Psoas muscle (tissue), 8 donors: Measurements from ENCODE around the gene DMD. TPM values are rescaled to one million over a fixed set of nuclear protein-coding genes. Genes with fewer than 3 reads are reported as not detected.
A peak's percentile ranks its signal among the peaks of the same experiment; 100 is the strongest.

Source experiments
- ATAC-seq, 4 donors: fragments of 200-7000 bp; cut with Tn5 transposase; one replicate each; pipeline ENCODE4 v1.9.1; 2020; ENCODE audit warnings: moderate library complexity in 3 of 4, mild to moderate bottlenecking in 2 of 4
- DNase-seq, 2 donors: peaks; one replicate each; pipeline ENCODE4 v3.0.0-alpha.2; 2020
- H3K27ac ChIP-seq: fragments of 200-600 bp; one replicate; pipeline ENCODE4 v1.8.0; 2022
- H3K27me3 ChIP-seq, 3 donors: fragments of 200-600 bp in 1 of 3; one replicate each; pipeline versions ENCODE4 v1.6.1 to v1.8.0; 2013 to 2022; ENCODE audit warnings: low read length in 2 of 3, mild to moderate bottlenecking in 2 of 3, moderate library complexity in 1 of 3; ENCODE audit not compliant: insufficient read depth in 3 of 3
- H3K36me3 ChIP-seq, 2 donors: fragments of 200-600 bp in 1 of 2; one replicate each; pipeline versions ENCODE4 v1.6.1 to v1.8.0; 2013 to 2022; ENCODE audit warnings: low read depth in 1 of 2, mild to moderate bottlenecking in 1 of 2, moderate library complexity in 1 of 2; ENCODE audit not compliant: insufficient read depth in 1 of 2
- H3K4me1 ChIP-seq: fragments of 200-600 bp; one replicate; pipeline ENCODE4 v1.8.0; 2022
- H3K4me3 ChIP-seq: fragments of 200-600 bp; one replicate; pipeline ENCODE4 v1.8.0; 2022; ENCODE audit warnings: mild to moderate bottlenecking
- H3K9me3 ChIP-seq: fragments of 200-600 bp; one replicate; pipeline ENCODE4 v1.8.0; 2022
- CTCF ChIP-seq: fragments of 200-600 bp; IDR thresholded peaks from one replicate; pipeline ENCODE4 v1.8.0; 2022; ENCODE audit warnings: antibody characterized with exemption
- WGBS, 3 donors: extraction: QIAGEN DNeasy Blood & Tissue Kit; methylation state at CpG; one replicate each; pipeline versions ENCODE4 v1.1.6 to v1.1.7; 2013; 5-methylcytosine and 5-hydroxymethylcytosine counted together
- intact Hi-C, 2 donors: fragments of 100-400 bp; cut with DNase I; formaldehyde crosslinking; loops; one replicate each; pipeline versions ENCODE4 v1.11.0 to v1.14.2; 2022
- polyA plus RNA-seq, 3 donors: library from polyadenylated mRNA; stranded (reverse); fragments of 200-250 nt; gene quantifications; one replicate each; pipeline ENCODE4 v1.2.3, GENCODE V29; 2013
- total RNA-seq, 4 donors: library from RNA; stranded (reverse); fragmentation: NEBNext Ultra II Directional in 2 of 4; extraction: Animal tissue kit (Norgen Biotek cat#: 25700) in 2 of 4; gene quantifications; one replicate each; pipeline versions ENCODE4 v1.2.1 to v1.2.4, GENCODE V29; 2021 to 2023
- donor health status: healthy with polysubstance abuse.
- donor health status: DM: no; HTN: no; CAD: no; lungs with moderate emphysema.
- donor health status: Bipolar disorder and iron deficiency.
- donor health status: healthy.
- donor health status: DM: yes; HTN: yes; CAD: no.
- donor health status: DM: no; HTN: no; CAD: no.
- donor health status: DM: no; HTN: no; CAD: no.
- donor health status: DM: yes; HTN: yes; CAD: no.

DMD gene
- total and polyA plus RNA-seq, 7 donors, result 6.8 to 170 (median 86.5) TPM

GRCh38 chrX:32137525-32137924 is 1073.8 kb downstream of the DMD start:
- Histone ChIP-seq H3K27me3 (no peaks in the 10 kb centered on the region), H3K4me1 (no peaks in the 10 kb centered on the region), H3K27ac (no peak overlapping the region), H3K9me3 (no peaks in the 10 kb centered on the region), H3K4me3 (no peak overlapping the region), H3K36me3 (no peaks in the 10 kb centered on the region)
- DNase-seq, result no peak
- ATAC-seq, result no peak
- intact Hi-C loops, result no loop called here
- WGBS, 3 donors, result 51 to 60% (median 53%) methylated on average over 2 of the region's 2 CpGs
- TF ChIP-seq CTCF, result no peak

- TF ChIP-seq CTCF, result no peak
- ATAC-seq, result no peak
Observed at GRCh38 chrX:32126997-32127396, 1084.4 kb downstream of the DMD start.

GRCh38 chrX:32118832-32119231 is 1092.5 kb downstream of the DMD start:
- intact Hi-C loops, result no loop called here
- no peaks in the 10 kb centered on the region for H3K9me3 ChIP-seq
- peak in 1 of 2 donors; percentile 26 for DNase-seq
- 77 to 91% (median 90%) methylated on average over 8 of the region's 8 CpGs for WGBS, 3 donors
- no peak overlapping the region for H3K27ac ChIP-seq
- no peaks in the 10 kb centered on the region for H3K36me3 ChIP-seq
- H3K4me1 ChIP-seq, result no peaks in the 10 kb centered on the region
- no peak for ATAC-seq
- no peak for TF ChIP-seq CTCF
- no peak overlapping the region for H3K4me3 ChIP-seq
- no peaks in the 10 kb centered on the region for H3K27me3 ChIP-seq

More at GRCh38 chrX:32126997-32127396, 1084.4 kb downstream of the DMD start:
- Histone ChIP-seq H3K27ac (no peak overlapping the region), H3K4me3 (no peak overlapping the region), H3K4me1 (no peaks in the 10 kb centered on the region), H3K36me3 (no peaks in the 10 kb centered on the region), H3K27me3 (no peaks in the 10 kb centered on the region), H3K9me3 (no peaks in the 10 kb centered on the region)
- no peak for DNase-seq
- 12 to 38% (median 28%) methylated on average over 1 of the region's 1 CpG for WGBS, 3 donors
- intact Hi-C loops, result no loop called here

- no peaks in the 10 kb centered on the region for H3K27me3 ChIP-seq
- no peaks in the 10 kb centered on the region for H3K4me1 ChIP-seq
- no peak for DNase-seq
- H3K27ac ChIP-seq, result no peak overlapping the region
- no peak overlapping the region for H3K4me3 ChIP-seq
- H3K36me3 ChIP-seq, result no peaks in the 10 kb centered on the region
- intact Hi-C loops, result no loop called here
- no peak for TF ChIP-seq CTCF
- no peak for ATAC-seq
- WGBS, 3 donors, result 58 to 82% (median 73%) methylated on average over 3 of the region's 3 CpGs
- no peaks in the 10 kb centered on the region for H3K9me3 ChIP-seq
Observed at GRCh38 chrX:32116047-32116446, 1095.3 kb downstream of the DMD start.

- intact Hi-C loops, result no loop called here
- Histone ChIP-seq H3K36me3 (no peaks in the 10 kb centered on the region), H3K4me1 (no peaks in the 10 kb centered on the region), H3K27me3 (no peaks in the 10 kb centered on the region), H3K4me3 (no peak overlapping the region), H3K27ac (peak overlapping the region; percentile 17), H3K9me3 (no peaks in the 10 kb centered on the region)
- DNase-seq (no peak), ATAC-seq (peak in 3 of 4 donors; percentile 46 to 69 (median 65))
- WGBS, 3 donors, result 50 to 76% (median 72%) methylated on average over 4 of the region's 4 CpGs
- no peak for TF ChIP-seq CTCF
Observed at GRCh38 chrX:32087663-32088062, 1123.7 kb downstream of the DMD start.
